Measurements from ENCODE around the gene MYRIP.

- TF ChIP-seq TCF7L2 (IDR thresholded peaks at IDR 0.05; ENCODE audit: borderline replicate concordance, extremely low read depth, insufficient read depth, insufficient read length) (no peak), SP1 (IDR thresholded peaks at IDR 0.05; ENCODE audit: low read depth) (no peak), EZH2phosphoT487 (IDR thresholded peaks at IDR 0.05; ENCODE audit: borderline replicate concordance) (no peak), SIN3A (IDR thresholded peaks at IDR 0.05; ENCODE audit: low read depth) (no peak), CEBPB (IDR thresholded peaks at IDR 0.05; ENCODE audit: low read depth) (no peak), EZH2 (IDR thresholded peaks at IDR 0.05) (no peak), POLR2AphosphoS5 (IDR thresholded peaks at IDR 0.05; ENCODE audit: low read depth, low read length) (no peak), ZNF274 (IDR thresholded peaks at IDR 0.05; ENCODE audit: low read depth, low read length) (no peak)
- TF ChIP-seq, protein P1, sequence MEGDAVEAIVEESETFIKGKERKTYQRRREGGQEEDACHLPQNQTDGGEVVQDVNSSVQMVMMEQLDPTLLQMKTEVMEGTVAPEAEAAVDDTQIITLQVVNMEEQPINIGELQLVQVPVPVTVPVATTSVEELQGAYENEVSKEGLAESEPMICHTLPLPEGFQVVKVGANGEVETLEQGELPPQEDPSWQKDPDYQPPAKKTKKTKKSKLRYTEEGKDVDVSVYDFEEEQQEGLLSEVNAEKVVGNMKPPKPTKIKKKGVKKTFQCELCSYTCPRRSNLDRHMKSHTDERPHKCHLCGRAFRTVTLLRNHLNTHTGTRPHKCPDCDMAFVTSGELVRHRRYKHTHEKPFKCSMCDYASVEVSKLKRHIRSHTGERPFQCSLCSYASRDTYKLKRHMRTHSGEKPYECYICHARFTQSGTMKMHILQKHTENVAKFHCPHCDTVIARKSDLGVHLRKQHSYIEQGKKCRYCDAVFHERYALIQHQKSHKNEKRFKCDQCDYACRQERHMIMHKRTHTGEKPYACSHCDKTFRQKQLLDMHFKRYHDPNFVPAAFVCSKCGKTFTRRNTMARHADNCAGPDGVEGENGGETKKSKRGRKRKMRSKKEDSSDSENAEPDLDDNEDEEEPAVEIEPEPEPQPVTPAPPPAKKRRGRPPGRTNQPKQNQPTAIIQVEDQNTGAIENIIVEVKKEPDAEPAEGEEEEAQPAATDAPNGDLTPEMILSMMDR (IDR thresholded peaks at IDR 0.05 in 2 of 3, conservative IDR thresholded peaks at IDR 0.05 in 1 of 3; ENCODE audit: borderline replicate concordance in 1 of 3, insufficient read depth in 1 of 3, low read depth in 2 of 3, low read length in 2 of 3): no peak
- TF ChIP-seq, protein P2, sequence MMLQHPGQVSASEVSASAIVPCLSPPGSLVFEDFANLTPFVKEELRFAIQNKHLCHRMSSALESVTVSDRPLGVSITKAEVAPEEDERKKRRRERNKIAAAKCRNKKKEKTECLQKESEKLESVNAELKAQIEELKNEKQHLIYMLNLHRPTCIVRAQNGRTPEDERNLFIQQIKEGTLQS (IDR thresholded peaks at IDR 0.05): no peak
- TF ChIP-seq, protein P3, sequence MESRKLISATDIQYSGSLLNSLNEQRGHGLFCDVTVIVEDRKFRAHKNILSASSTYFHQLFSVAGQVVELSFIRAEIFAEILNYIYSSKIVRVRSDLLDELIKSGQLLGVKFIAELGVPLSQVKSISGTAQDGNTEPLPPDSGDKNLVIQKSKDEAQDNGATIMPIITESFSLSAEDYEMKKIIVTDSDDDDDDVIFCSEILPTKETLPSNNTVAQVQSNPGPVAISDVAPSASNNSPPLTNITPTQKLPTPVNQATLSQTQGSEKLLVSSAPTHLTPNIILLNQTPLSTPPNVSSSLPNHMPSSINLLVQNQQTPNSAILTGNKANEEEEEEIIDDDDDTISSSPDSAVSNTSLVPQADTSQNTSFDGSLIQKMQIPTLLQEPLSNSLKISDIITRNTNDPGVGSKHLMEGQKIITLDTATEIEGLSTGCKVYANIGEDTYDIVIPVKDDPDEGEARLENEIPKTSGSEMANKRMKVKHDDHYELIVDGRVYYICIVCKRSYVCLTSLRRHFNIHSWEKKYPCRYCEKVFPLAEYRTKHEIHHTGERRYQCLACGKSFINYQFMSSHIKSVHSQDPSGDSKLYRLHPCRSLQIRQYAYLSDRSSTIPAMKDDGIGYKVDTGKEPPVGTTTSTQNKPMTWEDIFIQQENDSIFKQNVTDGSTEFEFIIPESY (IDR thresholded peaks at IDR 0.05; ENCODE audit: extremely low read depth, insufficient replicate concordance, low read length): no peak
Observed at GRCh38 chr3:40200692-40201316, 391.4 kb downstream of the MYRIP start.

Measured in HCT116 (cell line).